NCI-H226 (cell line): ENCODE results near the gene GJC1.

Experiments
- DNase-seq: peaks from one replicate; pipeline ENCODE4 v3.0.0-alpha.2; 2015

GJC1 gene

DNA sequence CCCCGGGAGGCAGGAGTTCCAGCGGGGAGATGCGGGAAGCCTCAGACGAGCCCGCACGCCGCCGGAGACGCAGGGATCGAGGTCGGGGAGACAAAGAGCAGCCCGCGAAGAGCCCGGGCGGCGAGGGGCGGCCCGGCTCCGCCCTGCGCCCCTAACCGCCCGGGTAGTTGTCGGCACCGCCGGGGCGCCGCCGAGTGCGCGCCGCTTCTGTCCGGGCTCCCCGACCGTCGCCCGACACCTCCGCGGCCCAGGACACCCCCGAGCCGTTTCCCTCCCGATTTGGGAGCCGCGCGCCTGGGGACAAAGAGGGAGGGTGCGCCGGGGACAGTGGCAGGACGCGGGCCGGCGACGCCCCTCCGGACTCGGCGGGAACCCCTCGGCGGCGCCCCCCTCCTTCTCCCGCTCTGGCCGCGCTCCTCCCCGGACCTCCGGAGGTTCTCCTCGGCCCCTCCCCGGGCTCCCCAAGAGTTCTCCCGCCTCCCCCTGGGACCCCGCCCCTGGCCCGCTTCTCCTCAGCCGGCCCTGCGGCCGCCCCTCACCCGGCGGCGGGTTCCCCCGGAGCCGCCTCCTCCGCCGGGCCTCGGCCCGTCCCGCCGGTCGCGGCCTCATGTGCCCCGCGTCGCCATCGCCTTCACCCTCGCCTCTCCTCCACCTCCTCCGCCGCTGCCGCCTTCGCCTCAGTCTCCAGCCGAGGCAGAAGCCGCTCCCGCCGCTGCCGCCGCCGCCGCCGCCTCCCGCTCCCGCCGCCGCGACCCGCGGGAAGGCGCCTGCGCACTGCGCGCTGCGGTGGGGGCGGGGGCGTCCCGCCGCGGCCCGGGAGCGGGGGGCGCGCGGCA lies at the start of gene GJC1:
Gene GJC1, minus strand, starts transcription at position 765 of the 836 bp plus-strand sequence. CDS start 24,470 bp downstream, outside the sequence.
- DNase-seq, result peak; percentile 42

DNA sequence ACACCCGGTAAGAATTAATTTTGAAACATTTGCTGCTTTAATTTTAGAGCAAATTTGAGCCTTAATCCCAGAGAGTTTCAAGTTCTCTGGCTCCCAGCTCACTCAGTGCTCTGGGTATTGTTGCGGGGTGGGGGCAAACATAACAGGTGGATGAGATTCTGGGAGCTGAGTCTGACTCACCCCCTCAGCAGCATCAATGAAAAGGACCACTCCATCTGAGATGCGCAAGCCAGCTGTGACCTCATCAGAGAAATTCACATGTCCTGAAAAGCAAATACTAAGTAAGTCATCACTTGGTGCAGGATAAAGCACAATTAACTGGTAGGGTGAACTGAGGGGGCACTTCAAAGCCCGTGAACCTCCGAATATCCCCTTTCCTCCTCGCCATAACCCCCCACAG lies 49.3 kb upstream of the GJC1 start:
- no peak for DNase-seq

DNA sequence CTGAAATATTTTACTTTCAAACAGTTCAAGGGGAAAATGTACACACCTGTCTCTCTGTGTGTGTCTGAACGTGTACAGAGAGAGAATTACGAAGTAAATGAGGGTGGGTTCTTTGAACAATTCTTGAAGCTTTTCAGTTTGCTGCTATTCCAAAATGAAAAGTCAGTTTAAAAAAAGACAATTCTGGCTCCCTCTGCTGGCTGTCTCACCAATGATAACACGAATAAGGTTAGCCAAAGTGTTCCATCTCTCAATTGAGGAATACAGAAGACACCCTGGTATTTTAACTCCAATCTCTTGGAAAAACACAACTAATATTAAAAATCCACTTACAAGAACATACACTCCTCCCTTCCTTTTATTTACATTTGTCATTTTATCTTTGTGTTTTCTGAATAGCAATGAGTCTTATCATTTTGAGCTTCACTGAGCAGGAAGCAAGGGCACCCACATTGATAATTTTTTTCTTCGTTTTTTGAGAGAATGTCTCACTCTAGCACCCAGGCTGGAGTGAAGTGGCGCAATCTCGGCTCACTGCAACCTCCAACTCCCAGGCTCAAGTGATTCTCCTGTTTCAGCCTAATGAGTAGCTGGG lies 48.6 kb upstream of the GJC1 start:
- DNase-seq, result no peak

DNA sequence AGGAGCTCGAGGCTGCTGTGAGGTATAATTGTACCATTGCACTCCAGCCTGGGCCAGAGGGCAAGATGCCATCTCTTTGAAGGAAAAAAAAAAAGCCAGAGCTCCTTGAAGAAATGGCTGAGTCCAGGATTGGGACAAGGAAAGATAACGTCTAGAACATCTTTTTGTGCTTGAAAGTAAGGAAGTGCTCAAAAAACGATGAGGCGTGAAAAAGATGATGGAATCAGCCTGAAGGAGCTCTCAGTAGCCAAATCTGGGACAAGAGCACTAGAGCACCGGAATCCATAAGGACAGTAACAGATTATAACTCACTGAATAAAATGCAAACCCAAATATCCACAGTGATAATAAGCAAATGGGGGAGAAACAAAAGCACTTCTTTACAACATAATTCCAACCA lies 47.0 kb upstream of the GJC1 start:
- no peak for DNase-seq

DNA sequence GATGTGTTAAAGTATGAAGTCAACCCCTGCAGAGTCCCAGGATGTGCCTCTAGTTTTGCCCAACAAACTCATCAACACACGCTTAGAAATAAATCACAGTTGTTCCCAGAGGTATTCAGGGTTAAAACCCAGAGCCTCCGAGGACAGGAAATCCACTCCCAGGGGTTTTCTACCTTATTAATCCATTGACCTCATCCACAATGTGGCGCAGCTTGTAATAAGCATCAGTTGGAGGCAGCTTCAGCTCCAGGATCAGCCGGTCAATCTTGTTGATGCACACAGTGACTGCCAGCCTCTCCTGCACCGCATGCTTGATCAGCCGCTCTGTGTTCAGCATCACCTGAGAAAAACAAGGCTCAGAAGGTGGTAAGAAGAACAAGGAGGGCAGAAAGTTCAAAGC lies 45.7 kb upstream of the GJC1 start:
- no peak for DNase-seq

DNA sequence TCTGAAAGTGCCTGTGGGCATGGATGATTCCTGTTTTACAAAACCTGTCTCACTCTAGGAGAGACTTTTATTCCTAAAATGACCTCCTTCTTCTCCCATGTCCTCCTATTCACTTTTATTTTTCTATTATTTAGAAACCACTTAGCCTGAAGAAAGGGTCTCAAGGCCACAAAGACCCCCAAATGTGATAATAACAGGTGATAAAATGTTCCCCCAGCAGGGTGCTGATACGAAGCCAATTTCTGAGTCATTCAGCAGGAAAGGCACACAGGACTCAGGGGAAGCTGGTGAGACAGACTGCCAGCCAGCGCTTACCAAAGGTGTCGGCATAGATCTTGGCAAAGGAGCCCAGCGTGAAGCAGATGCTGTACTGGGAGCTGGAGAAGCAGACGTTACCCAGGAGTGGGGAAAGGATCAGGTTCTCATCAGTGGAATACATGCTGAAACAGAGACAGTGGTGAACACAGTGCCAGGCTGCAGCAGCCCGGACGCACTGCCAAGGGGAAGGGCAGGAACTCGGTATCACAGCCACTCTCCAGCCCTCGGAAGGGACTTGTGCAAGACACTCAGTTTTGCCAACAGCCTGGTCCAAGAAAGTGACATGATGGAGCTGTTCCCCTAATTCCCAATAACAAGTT lies 42.2 kb upstream of the GJC1 start:
- DNase-seq, result no peak

DNA sequence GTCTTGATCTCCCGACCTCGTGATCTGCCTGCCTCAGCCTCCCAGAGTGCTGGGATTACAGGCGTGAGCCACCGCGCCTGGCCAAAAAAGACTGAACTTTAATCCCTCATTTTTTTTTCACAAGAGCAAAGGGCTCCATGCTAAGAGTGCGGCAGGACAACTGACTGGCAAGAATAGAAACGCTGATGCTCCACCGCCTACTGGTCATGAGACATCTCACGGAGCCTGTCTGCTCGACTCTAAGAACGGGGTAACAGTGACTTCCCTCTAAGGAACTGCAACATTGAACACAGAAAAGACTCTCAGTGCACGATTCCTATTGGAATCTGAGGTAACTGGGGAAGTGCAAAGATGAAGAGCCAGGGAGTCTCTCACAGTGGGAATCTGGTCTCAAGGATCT lies 41.5 kb upstream of the GJC1 start:
- DNase-seq, result no peak

DNA sequence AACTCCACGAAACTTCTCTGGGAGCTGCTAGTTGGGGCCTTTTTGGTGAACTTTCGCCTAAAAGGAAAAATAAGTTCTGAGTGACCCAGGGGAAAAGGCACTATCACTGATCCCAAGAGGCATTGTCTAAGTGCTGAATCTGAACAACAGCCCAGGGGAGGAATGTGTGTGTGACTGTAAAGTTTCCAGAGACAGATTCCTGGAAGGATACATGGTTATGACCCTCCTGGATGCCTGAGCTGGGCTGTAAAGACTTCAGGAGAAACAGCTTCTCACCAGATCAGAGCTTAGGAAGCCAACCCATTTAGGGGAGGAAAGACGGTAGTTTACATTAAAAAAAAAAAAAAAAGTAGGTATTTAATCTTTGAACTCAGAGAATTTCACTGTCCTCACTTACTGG lies 37.8 kb upstream of the GJC1 start:
- DNase-seq, result no peak

DNA sequence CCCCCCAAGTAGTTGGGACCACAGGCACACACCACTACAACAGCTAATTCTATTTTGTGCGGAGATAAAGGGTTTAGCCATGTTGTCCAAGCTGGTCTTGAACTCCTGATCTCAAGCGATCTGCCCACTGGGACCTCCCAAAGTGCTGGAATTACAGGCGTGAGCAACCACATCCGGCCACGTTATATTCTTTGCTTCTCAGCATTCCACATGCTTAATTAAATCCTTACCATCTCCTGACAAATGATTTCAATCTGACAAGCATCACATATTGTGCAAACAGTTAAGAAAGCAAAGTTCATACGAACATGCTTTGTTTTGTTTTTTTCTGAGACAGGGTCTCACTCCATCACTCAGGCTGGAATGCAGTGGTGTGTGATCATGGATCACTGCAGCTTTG lies 35.8 kb upstream of the GJC1 start:
- DNase-seq, result no peak

DNA sequence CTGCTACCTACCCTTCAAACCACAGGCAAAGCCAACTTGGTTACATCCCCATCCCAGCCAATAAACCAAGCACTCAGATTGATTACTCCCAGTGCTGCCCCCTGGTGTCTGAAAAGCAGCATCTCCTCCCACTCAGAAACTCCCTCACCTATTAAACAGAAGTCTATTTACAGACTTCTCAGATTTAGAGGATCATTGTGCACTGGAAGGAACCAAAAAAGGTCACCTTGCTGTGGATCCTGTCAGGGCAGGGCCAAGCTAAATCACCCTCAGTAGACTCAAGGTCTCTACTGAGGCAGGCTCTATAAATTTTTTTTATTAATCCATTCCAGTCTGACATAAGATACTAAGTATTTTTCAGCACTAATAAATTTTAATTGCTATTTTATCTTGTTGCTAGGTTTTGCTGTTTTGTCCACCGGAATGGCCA lies 35.2 kb upstream of the GJC1 start:
- DNase-seq, result peak; percentile 20

DNA sequence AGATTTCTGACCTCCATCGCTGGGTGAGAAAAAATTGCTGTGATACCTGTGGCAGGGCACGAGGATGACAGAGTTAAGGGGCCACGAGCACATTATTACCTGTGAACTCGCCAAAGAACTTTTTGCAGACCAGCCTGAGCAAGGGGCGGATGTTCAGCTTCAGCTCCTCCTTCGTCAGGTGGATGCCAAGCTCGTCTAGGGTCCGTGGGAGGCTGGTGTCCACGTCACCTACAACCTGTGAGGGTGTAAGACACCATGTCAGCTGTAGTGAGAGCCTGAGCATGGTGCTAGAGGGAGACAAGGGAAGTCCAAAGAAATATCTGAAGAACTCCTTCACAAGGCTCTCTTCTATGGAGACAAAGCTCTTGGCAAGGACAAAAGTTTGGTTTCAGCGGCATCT lies 34.7 kb upstream of the GJC1 start:
- no peak for DNase-seq

DNA sequence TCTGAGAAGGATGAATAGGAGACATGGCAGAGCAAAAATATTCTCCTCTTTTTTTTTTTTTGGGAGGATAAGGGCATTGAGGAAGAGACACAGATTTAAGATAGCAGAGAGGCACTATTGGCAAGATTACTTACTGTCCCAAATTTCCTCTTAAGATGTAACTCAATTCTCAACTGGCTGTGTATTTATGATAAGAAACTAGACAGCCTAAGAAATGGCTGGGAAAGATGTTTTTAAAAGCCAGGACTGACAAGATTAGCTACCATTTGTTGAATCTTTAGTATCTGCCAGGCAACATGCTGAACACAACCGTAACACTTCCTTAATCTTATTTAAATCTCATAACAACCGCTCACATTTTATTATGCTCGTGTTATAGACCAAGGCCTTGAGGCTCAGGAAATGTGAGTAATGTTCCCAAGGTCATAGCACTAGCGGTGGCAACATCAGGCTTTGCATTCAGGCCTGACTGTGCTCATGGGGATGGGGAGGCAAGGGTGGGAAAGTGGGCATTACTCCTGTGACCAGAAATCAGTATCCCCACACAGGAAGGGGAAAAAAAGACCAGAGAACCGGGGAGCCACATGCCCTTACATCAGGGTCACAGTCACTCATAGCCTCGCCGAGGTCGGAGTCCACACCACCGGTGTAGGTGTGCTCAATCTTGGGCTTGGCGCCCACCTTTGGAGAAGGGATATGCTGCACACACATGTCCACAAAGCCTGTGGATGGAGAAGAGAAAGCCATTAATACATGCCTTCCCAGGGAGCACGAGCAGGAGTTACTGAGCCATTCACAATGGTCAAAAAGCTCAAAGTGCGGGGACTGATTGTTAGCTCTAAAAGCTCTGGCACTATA lies 33.2 kb upstream of the GJC1 start:
- no peak for DNase-seq

DNA sequence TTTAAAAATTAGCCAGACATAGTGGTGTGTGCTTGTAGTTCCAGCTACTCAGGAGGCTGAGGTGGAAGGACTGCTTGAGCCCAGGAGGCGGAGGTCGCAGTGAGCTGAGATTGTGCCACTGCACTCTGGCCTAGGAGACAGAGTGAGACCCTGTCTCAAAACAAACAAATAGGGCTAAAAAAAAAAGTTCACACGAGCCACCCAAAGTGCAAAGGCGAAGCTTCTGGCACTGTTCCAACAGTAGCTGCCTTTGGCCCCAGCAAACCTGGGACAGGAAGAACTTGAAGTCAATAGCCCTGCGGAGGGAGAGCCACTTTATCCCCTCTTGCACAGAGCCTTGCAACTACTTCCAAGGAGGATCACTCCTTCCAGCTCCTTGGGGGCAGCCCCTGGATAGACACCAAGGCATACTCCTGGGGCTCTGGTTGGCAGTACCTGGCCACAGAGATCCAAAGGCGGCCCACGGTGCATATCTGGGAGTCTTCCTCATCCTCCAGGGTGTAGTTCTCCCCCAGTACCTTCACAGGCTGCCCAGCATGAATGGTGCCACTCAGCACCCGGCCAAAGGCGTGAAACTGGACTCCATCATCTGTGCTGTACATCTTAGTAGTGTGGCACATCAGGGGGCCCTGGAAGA lies 32.3 kb upstream of the GJC1 start:
- DNase-seq, result no peak

DNA sequence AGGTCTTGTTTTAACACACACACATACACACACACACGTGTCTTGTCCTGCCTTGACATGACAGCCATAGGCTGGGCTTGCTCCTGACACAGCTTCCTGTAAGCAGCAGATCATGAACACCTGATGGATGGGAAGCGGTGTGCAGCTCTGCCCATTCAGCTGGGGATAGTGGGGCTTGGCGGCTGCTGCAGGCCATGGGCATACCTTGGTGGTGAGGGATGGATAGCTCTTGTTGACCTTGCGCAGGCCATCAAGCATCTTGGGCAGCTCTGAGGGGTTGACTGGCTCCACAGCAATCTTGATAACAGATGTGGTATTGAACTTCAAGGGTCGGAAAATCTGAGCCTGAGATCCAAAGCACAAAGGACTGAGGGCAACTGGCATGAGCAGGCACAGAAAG lies 29.6 kb upstream of the GJC1 start:
- no peak for DNase-seq

DNA sequence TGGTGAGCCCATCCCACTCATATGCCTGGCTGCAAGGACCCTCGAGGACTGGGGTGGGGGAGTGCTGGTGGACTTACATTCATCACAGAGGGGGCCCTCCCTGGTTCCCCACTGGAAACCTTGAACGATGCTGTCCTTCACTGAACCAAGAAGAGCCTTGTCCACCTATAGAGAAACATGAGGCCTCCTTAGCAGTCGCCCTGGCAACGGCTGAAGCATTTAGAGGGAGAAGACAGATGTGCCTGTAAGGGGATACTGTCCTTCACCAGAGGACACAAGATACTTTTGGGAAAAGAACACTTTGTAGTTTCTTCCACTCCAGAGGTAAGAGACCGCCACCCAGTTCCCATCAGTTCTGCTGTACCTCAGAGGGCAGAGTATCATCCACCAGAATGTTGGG lies 24.1 kb upstream of the GJC1 start:
- no peak for DNase-seq

DNA sequence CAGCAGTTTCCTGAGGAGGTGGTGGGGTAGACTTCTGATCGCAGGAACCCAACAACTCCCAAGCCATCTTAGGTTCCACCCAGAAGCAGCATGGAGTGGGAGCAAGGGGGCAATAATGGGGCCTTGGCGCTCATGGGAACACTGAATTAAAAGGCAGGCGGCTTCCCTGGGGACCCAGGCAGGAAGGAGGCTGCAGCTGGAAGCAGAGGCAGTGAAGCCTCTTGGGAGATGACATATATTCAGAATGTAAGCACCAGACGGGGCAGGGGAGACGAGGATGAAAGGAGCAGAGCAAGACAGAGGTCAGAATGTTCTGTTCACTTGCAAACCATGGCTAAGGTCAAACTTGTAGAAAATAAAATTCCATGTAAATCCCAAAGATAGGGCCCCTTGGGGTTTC lies 20.5 kb upstream of the GJC1 start:
- no peak for DNase-seq

DNA sequence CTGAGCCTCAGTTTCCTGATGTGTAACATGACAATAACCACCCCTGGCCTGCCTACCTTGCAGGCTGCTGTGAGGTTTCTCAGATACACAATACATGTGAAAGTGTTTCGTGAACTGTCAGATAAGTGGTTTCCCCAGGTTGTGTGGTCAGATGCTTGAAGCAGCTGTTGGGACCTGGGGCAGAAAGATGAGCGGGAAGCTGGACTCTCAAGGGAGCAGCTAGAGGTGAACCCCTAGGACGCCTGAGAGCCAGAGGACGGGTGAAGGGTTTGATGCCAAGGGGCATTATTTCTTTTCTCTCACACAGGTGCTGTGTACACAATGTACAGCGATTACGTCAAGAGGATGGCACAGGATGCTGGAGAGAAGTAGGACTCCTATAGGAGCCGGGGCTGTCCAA lies 19.9 kb upstream of the GJC1 start:
- no peak for DNase-seq

DNA sequence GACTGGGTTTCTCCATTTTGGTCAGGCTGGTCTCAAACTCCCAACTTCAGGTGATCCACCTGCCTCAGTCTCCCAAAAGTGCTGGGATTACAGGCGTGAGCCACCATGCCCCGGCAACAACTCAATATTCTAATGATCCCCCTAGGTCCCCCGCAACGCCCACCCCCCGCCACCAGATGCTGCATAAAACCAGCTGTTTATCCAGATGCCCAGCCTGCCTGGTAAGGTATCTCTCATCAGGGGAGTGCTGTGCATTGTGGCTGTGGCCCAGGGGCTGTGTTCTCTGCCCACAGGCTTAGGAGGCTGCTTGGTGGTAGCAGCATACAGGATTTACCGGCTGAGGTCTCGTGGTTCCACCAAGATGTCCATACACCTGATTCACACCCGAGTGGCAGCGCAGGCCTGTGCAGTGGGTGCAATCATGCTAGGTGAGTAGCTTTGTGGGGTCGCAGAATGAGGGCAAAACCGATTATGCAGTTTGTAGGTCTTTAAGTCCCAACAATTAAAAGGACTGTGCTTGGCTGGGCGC lies 18.9 kb upstream of the GJC1 start:
- DNase-seq, result no peak

DNA sequence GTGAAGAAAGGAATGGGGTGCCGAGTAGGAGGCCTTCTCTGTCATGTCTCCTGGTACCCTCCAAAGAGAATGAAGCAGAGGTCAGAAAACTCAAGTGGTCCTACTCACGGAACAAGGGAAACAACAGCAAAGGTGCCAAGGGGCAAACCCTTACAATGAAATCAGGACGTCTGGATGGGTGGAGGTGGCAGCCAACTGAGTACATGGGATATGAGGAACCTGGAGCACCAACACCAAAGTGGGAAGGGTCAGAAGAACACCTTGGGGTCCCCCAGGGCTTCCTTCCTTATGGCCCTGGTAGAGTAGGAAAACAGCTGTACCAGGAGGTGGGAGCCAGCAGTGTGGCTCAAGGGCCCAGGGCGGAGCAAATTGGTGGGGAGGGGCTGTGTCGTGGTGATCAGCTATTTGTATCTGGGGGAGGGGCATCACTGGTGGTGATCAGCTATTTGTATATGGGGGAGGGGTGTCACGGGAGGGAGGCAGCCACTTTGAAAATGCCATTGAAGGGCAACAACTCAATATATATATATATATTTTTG lies 18.2 kb upstream of the GJC1 start:
- no peak for DNase-seq

DNA sequence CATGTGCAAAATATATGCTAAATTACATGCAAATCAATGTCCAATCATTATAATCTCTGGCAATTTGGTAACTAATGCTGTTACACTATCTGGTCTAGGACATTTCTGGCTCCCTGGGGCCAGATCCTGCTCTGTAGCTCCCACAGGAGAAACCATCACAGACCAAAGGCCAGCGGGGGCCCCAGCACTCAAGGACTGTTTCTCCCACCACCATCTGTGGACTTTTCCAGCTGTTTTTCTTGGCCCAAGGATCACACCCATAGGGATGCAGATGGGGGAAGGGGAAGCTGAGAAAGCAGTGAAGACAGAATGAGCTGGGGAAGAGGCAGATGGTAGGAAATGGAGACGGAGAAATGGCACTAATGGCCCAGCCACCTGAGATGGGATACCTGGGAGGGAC lies 17.5 kb upstream of the GJC1 start, which contains the start of gene HIGD1B:
Gene HIGD1B, plus strand, starts transcription at position 298 of the 400 bp plus-strand sequence. CDS start 270 bp downstream, outside the sequence.
- DNase-seq, result no peak

DNA sequence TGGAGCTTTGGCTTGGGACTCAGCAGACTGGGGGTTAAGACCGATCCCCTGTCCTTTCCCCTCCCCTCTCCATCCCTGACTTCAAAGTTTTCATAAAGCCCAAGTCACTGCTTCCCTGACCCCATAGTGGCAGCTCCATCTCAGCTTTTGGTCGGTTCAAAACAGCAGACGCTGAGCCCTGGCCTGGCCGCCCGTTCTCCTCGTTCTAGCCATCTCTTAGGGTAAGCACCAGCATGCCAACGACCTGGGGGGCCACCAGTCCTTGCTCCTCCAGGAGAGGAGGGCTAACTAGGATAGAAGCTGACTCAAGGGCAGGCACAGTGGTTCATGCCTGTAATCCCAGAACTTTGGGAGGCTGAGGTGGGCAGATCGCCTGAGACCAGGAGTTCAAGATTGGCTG lies 16.1 kb upstream of the GJC1 start:
- no peak for DNase-seq

DNA sequence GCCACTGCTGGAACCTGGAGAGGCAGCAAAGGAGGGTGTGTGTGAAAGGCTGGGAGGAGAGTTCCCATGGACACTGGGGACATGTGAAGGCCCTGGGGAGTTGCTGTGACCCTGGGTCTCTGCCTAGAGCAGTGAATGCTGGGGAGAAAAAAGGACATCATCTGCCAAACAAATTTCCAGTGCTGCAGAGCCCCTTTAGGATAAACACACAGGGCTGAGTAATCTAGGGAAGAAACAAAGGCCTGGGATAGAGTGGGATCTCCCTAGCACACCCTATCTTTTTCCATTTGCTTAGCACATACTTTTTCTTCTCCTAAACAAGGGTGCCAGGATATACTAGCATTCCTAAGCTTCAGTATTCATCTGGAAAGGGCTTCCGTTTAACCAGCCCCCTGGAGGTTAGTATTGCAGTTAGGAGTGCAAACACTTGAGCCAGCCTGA lies 14.3 kb upstream of the GJC1 start:
- no peak for DNase-seq
